ENCODE data around the gene CREB3L2.

The CREB3L2 gene

DNA sequence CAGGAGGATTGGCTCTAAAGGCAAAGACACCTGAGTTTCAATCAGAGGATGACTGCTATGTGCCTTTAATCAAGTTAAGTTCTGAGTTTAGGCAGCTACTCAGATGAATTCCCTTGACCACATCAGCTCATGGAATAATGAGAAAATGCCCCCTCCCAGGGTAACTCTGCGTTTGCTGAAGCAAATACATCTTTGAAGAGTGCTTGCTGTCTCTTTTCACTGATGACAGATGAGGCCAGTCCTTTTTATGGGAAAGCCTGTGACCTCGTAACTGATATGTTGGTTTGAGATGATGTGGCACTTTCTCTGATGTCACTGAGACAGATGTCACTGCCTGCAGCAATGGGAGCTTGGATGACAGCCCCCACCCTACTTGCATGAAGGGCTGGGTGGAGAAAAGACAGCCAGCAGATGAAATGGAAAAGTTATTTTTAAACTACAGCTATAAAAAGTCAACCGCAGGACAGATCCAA is 111.4 kb downstream of the CREB3L2 start:
- DNase-seq, result peak; percentile 68

DNA sequence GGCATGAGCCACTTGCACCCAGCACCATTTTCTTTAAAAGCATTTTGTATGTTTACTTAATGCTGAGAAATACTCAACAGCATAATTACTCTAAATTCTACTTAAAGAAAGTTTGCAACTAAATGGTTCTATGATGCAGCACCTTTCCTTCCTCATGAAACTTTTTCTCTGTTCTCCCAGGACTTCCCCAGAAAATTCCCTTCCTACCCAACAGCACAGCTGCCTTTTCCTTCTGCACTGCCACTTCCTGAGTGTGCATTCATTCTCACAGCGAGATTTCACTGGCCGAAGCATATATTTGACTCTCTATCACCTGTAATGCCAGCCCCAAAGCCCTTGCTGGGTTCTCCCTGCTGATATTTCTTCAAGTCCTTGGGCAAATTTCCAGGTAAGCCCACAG is 113.6 kb downstream of the CREB3L2 start:
- DNase-seq, result no peak

DNA sequence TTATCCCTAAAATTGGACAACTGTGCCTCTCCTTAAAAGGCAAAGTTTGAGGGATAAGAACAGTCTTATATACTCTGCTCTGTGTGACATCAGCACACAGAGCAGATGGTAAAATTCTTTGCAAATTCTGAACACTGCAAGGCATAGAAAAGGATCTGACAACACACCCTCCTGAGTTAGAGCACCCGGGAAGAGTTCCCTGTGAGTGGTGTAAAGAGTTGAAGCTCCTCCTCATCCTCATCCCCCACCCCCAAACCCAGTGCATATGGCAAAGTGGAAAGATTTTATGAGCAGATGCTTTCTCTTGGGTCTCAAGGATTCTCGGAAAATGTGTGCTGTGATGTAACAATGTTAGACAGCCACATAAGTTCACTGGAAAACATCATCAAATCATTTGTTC is 115.1 kb downstream of the CREB3L2 start:
- no peak for DNase-seq

DNA sequence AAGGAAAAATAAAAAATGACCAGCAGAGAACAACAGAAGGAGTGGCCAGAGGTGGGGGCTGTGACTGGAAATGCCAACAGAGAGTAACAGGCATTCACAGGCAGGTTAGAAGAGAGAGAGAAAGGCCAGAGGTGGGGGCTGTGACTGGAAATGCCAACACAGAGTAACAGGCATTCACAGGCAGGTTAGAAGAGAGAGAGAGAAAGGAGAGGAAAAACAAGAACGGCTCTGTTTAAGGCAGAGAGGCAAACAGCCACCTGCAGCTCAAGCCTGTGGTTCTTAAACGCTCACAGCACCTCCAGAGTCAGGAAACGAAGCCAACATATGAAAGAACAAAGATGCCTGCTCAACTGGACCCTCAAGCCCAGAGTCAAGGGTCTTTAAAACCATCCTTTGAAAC is 115.6 kb downstream of the CREB3L2 start:
- no peak for DNase-seq

GRCh38 chr7:137885678-137886077 is 116.2 kb downstream of the CREB3L2 start:
- DNase-seq, result no peak

- no peak for DNase-seq
Observed at GRCh38 chr7:137882806-137883205, 119.1 kb downstream of the CREB3L2 start.

GRCh38 chr7:137882261-137882668 is 119.6 kb downstream of the CREB3L2 start:
- peak; percentile 90 for DNase-seq

- no peak for DNase-seq
Observed at GRCh38 chr7:137881607-137882260, 120.2 kb downstream of the CREB3L2 start.

GRCh38 chr7:137880432-137880831 is 121.5 kb downstream of the CREB3L2 start:
- DNase-seq, result peak; percentile 53

DNA sequence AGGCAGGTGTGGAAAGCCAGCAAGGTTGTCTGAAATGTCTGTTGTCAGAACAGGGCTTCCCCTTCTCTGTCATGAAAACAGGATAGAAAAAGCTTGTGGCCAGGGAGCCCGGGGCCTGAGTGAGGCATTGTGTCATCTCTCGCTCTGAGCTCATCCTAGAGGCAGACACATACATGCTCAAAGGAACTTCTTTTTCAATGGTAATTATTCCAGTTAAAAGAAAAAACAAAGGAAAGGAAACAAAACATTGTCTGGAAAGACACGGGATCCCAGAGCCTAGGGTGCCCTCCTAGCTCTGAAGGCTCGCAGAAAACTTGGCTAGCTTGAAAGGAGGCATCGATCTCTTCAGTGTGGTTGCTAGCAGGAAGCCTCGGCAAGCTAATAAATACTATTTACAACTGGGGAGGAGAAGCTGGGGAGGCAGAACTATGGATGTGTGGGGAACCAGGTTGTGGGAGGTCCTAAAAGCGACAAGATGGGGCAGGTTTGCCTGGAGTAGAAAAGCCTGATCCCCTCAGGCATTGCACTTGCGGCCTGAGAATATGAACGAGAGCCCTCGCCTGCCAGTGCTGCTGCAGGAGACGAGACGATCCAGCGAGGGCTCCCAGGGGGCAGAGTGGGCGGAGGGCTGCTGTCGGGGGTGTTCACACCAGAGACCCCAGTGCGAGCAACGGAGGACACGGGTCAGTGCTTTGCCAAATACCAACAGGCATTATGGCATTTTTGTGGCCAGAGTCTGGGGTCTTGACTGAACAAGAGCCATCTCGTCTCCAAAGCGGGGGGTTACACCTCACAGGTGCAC is 122.3 kb downstream of the CREB3L2 start:
- DNase-seq, result peak; percentile 71

GRCh38 chr7:137878333-137878961 is 123.4 kb downstream of the CREB3L2 start:
- DNase-seq, result no peak

GRCh38 chr7:137877027-137877675 is 124.7 kb downstream of the CREB3L2 start:
- no peak for DNase-seq

GRCh38 chr7:137875746-137876145 is 126.1 kb downstream of the CREB3L2 start:
- no peak for DNase-seq

DNA sequence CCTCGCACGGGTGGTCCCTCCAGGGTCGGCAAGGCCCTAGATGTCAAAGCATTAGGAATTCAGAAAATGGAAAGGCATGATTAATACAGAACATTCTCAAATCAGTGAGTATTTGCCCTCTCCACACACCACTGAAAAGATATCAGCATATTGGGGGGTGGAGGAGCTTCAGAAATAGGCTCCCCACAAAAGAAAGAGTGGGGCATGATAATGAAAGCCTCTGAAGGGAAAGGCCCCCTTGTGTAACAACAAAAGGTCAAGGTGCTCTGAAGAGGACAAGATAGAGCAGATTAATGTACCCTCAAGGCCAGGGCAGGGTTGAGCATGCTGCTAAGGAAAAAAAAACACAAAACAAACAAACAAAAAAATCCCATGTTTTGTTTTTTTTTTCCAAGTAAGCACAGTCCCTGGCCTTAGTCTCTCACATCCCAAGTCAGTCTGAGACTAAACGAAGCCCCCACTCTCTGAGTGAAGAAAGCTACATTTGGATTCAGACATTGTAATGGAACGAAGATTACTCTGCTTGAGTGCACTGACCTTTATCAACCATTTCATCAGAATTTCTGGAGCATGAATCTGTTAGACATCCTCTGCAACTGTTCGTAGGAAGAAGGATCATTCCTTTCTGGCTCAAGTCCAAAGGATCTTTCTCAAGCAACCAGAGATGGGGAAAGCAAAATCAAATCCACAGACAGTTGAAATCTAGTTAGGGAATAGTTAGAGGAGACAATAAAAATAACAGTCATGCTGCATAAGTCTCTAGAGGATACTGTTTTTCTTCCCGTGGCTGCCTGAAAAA is 127.7 kb downstream of the CREB3L2 start:
- no peak for DNase-seq

GRCh38 chr7:137873524-137873923 is 128.4 kb downstream of the CREB3L2 start:
- DNase-seq, result peak; percentile 77

DNA sequence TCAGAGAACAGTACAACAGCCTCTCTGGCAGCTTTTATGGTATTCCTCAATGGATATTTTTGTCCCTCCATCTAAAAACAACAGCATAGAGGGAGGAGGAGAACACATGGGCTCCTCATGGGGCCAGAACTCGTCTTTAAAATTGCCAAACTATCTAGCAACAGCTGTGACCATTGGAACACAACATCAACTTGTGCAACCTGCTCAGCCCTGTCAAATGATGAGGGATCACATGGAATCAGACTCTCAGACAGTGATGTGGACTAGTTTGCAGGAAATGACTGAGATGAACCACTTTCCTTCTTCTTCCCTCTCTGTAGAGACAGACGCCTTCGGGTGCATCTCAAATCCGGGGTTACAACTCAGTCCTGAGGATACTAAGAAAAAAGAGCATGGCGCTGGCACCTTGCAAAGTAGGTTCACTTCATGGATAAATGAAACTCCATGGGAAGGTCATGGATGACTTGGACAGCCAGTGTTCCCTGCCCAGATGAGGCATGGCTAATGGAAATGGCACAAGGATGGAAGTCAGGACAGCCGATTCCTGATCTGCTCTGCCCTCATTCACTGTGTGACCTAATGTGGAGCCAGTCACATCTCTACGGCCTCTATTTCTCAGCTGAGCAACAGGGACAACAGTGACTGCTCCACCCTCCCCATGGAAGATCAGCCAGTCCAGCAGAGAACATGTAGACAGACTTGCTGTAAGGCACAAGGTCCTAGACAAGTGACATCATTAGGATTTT is 130.5 kb downstream of the CREB3L2 start:
- no peak for DNase-seq

- DNase-seq, result no peak
Observed at GRCh38 chr7:137870684-137871083, 131.2 kb downstream of the CREB3L2 start.

DNA sequence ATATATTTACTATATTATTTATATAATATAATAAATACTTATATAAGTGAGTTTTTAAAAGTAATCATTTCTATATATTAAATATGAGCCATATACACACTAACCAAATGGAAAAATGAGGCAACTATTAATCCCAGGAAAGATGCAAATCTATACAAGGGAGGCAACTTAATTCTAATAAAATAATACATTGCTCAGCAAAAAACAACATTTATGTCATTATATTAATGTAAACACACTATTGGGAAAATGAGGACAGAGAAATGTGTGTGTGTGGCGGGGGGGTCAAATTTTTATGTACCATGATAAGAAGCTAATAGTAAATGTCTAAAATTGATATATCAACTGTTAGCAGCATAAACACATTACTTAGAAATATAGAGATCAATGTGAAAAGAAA is 131.8 kb downstream of the CREB3L2 start:
- no peak for DNase-seq

DNA sequence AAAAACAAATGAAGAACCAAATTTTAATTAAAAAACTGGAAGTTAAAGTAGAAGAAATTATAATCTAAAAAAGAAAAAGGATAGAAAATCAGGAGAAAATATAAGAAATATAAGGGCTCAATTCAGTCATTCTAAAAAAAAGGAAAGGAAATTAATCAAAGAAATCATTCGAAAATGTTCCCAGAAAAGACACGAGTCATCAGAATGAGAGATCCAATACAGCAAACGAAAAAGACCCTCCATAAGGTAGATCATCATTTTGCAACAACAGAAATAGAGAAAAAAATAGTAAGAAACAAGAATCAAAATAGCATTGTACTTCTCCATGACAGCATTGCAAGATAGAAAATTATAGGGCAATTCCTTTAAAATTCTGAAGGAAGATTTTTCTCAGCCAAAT is 132.6 kb downstream of the CREB3L2 start:
- DNase-seq, result no peak

DNA sequence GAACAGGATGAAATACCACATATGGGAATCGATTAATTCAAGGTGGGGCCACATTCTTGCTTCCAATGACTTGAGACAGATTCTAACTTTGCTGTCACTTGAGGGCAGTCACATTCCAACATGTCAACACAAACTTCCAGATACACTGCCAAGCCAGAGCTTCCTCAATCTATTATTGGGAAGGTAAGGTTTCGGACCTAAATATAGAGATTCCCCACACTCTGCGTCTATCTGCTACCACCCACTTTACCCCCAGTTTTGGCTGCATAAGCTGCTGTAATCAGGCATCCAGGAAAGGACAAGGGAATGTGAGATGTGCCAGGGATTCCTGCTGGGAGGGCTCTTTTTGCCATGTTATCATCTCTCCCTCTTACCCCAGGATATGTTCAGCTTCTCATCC is 134.6 kb downstream of the CREB3L2 start:
- DNase-seq, result no peak

- DNase-seq, result no peak
Observed at GRCh38 chr7:137865764-137866163, 136.1 kb downstream of the CREB3L2 start.

GRCh38 chr7:137862964-137863363 is 138.9 kb downstream of the CREB3L2 start:
- no peak for DNase-seq

Measured in activated CD4-positive, alpha-beta T cell treated with anti-CD3 and anti-CD28 coated beads, Interleukin-10, Interleukin-2, amounts not matched to agents 100 ng/mL and 50 ng/mL, durations not matched to agents 16 hours and 8 hours (primary cell).